Left ventricle myocardium inferior (tissue), 1 donor: ENCODE data around the gene QTRT2. TPM values are rescaled to one million over a fixed set of nuclear protein-coding genes. Genes with fewer than 3 reads are reported as not detected.

ENCODE experiments used
- DNase-seq: peaks from one replicate; pipeline ENCODE4 v3.0.0-alpha.2; 2020
- H3K27ac ChIP-seq: fragments of 200-600 bp; replicated peaks from 2 replicates; pipeline ENCODE4 v1.8.0; 2021
- H3K27me3 ChIP-seq: fragments of 200-600 bp; 2 replicates; pipeline ENCODE4 v1.8.0; 2021; ENCODE audit warnings: low read depth
- H3K36me3 ChIP-seq: fragments of 200-600 bp; 2 replicates; pipeline ENCODE4 v1.8.0; 2021
- H3K4me1 ChIP-seq: fragments of 200-600 bp; 2 replicates; pipeline ENCODE4 v1.8.0; 2021
- H3K4me3 ChIP-seq: fragments of 200-600 bp; 2 replicates; pipeline ENCODE4 v1.8.0; 2021; ENCODE audit warnings: mild to moderate bottlenecking, moderate library complexity
- H3K9me3 ChIP-seq: fragments of 200-600 bp; replicated peaks from 2 replicates; pipeline ENCODE4 v1.8.0; 2021
- CTCF ChIP-seq: fragments of 200-600 bp; IDR thresholded peaks from 2 replicates; pipeline ENCODE4 v1.8.0; 2021; ENCODE audit warnings: antibody characterized with exemption, mild to moderate bottlenecking, borderline replicate concordance
- intact Hi-C: fragments of 100-400 bp; cut with micrococcal nuclease; formaldehyde crosslinking; loops from one replicate; pipeline ENCODE4 v1.11.0; 2022
- total RNA-seq: library from RNA; stranded (reverse); fragmentation: NEBNext Ultra II Directional; extraction: Animal tissue kit (Norgen Biotek cat#: 25700); gene quantifications from one replicate; pipeline ENCODE4 v1.2.1, GENCODE V29; 2021
- donor health status: DM: no; HTN: yes; CAD: no; lungs with severe emphysema.

QTRT2 gene
- total RNA-seq, 1 donor from 2014 or later: 4.1 TPM

- no peaks in the 10 kb centered on the region for H3K27me3 ChIP-seq
- TF ChIP-seq CTCF: no peak
- no peak for DNase-seq
- H3K4me1 ChIP-seq: peaks cover 6% of the 10 kb centered on the region
- H3K9me3 ChIP-seq: no peaks in the 10 kb centered on the region
- H3K4me3 ChIP-seq: no peak overlapping the region
- H3K27ac ChIP-seq: no peak overlapping the region
- intact Hi-C loops: no loop called here
- peaks cover 94% of the 10 kb centered on the region for H3K36me3 ChIP-seq
Measured at GRCh38 chr3:114076711-114077110, 20.2 kb downstream of the QTRT2 start.

GRCh38 chr3:114078126-114078525, 21.6 kb downstream of the QTRT2 start:
- Histone ChIP-seq H3K4me3 (no peak overlapping the region), H3K27ac (no peak overlapping the region), H3K9me3 (no peaks in the 10 kb centered on the region), H3K27me3 (no peaks in the 10 kb centered on the region), H3K4me1 (peaks cover 6% of the 10 kb centered on the region), H3K36me3 (peaks cover 90% of the 10 kb centered on the region)
- DNase-seq: no peak
- intact Hi-C loops: no loop called here
- no peak for TF ChIP-seq CTCF

GRCh38 chr3:114079761-114080160, 23.2 kb downstream of the QTRT2 start:
- DNase-seq: no peak
- H3K27ac ChIP-seq: peak overlapping the region; percentile 44
- H3K27me3 ChIP-seq: no peaks in the 10 kb centered on the region
- peaks cover 6% of the 10 kb centered on the region for H3K4me1 ChIP-seq
- H3K36me3 ChIP-seq: peaks cover 87% of the 10 kb centered on the region
- no peak for TF ChIP-seq CTCF
- intact Hi-C loops: no loop called here
- no peaks in the 10 kb centered on the region for H3K9me3 ChIP-seq
- peak overlapping the region; percentile 26 for H3K4me3 ChIP-seq

- Histone ChIP-seq H3K27me3 (no peaks in the 10 kb centered on the region), H3K9me3 (no peaks in the 10 kb centered on the region), H3K36me3 (peaks cover 87% of the 10 kb centered on the region), H3K27ac (peak overlapping the region; percentile 44), H3K4me3 (peak overlapping the region; percentile 26), H3K4me1 (peaks cover 6% of the 10 kb centered on the region)
- DNase-seq: no peak
- intact Hi-C loops: no loop called here
- TF ChIP-seq CTCF: no peak
Measured at GRCh38 chr3:114080201-114080600, 23.7 kb downstream of the QTRT2 start.

GRCh38 chr3:114081037-114081436, 24.5 kb downstream of the QTRT2 start:
- Histone ChIP-seq H3K27ac (no peak overlapping the region), H3K9me3 (no peaks in the 10 kb centered on the region), H3K36me3 (peaks cover 87% of the 10 kb centered on the region), H3K4me3 (no peak overlapping the region), H3K27me3 (no peaks in the 10 kb centered on the region), H3K4me1 (peaks cover 6% of the 10 kb centered on the region)
- intact Hi-C loops: no loop called here
- no peak for TF ChIP-seq CTCF
- no peak for DNase-seq

GRCh38 chr3:114083112-114083511, 26.6 kb downstream of the QTRT2 start:
- peaks cover 85% of the 10 kb centered on the region for H3K36me3 ChIP-seq
- intact Hi-C loops: no loop called here

More at GRCh38 chr3:114083112-114083511, 26.6 kb downstream of the QTRT2 start:
- no peak for TF ChIP-seq CTCF
- peaks cover 6% of the 10 kb centered on the region for H3K4me1 ChIP-seq
- H3K27ac ChIP-seq: no peak overlapping the region
- DNase-seq: no peak
- H3K27me3 ChIP-seq: no peaks in the 10 kb centered on the region
- H3K9me3 ChIP-seq: no peaks in the 10 kb centered on the region
- no peak overlapping the region for H3K4me3 ChIP-seq
